ENCODE results near the gene SOCS1.
A peak's percentile ranks its signal among the peaks of the same experiment; 100 is the strongest.
"Not testable (repeated sequence)": the region's sequence is repeated elsewhere in the genome, so short reads cannot be mapped to it uniquely, and the experiment has no call there.

Gene SOCS1, protein sequence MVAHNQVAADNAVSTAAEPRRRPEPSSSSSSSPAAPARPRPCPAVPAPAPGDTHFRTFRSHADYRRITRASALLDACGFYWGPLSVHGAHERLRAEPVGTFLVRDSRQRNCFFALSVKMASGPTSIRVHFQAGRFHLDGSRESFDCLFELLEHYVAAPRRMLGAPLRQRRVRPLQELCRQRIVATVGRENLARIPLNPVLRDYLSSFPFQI
- 21.6 to 112 (median 54.6) reads per million in 3 experiments for total RNA-seq

DNA sequence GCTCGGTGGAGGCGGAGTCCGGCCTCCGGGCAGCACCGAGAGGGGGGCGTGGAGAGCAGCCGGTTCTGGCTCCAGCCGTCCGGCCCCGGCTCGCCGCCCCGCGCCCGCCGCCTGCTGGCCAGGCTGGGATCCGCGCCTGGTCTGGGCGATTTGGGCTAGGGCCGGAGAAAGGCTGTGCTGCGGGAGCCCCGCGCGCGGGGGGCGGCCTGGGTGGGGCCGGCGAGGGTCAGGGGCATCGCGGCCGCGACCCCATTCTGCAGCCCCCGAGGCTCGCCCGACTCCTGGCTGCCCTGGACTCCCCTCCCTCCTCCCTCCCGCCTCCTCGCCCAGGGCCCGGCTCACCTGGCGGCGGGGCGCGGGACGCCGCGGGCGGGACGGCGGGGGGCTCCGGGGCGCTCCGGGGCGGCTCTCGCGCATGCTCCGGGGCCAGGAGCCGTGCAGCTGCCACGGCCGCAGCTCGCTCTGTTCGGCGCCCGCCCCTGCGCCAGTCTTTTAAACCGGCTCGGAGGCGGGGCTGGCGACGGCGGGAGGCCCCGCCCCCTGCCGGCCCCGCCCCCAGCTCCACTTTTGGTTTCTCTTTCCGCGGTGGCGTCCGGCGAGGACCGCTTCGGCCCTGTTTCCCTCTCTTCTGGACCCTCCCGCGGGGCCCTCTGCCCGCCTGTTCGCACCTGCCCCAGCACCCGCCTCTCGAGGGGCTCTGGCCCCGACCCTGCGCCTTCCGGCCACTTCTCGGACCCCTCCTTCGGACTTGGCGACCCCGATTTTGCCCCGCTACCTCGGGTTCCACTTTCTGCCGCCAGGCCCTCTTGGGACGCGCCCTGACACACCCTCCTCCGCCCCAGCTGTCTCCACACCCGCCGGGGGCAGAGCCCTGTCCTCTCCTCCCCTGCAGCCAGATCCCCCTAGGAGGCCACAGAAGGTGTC lies at the start of gene SOCS1:
Gene SOCS1 (minus strand): TSS at position 468 of the 924 bp plus-strand sequence. CDS start 726 bp downstream, outside the sequence.
- DNase-seq, result peak; percentile 80

DNA sequence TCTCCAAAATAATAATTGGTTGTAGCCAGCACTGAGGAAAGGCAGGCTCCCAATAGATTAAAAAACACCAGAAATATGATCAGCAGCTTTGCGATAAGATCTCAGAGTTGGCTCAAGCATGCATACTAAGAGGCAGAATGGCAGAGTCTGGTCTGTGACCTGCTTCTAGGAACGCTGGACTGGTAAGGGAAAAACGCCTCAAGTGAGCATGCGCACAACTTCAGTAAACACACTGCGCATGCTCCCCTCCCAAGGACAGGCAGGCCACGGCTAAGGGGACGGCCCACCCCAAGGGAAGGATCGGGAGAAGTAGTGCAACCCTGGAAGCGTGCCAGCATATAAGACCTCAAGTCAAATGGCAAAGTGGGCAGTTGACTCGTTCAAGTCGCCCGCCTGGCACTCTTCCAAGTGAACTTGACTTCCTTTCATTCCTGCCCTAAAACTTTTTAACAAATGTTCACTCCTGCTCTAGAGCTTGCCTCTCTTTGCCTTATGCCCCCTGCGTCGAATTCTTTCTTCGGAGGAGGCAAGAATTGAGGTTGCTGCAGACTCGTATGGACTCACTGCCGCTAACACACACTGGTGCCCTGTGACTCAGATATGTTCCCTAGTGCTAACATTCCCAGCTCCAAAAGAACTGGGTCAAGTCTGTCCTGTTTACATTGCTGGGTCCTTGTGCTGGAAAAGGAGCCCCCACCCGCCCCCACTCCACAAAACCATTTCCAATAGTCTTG lies 47.6 kb upstream of the SOCS1 start:
- DNase-seq, result no peak

- no peak for DNase-seq
These were observed 47.0 kb upstream of the SOCS1 start for GRCh38 chr16:11302977-11303376.

GRCh38 chr16:11301645-11302501 lies 45.9 kb upstream of the SOCS1 start:
- no peak for DNase-seq

DNA sequence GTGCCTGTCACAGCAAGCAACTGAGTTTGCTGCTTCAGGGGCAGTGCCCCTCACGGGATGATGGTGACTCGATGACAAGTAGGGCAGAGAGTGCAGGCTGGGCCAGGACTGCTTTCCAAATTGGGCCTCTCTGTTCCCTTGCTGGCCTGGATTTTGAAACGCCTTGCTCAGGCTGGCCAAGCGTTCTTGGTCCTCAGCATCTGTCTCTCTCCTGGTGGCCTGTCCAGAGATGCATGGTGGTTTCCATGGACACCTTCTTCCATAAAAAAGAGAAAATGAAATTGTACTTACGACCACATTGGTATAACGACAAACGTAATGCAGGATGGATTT lies 44.5 kb upstream of the SOCS1 start:
- DNase-seq, result no peak

DNA sequence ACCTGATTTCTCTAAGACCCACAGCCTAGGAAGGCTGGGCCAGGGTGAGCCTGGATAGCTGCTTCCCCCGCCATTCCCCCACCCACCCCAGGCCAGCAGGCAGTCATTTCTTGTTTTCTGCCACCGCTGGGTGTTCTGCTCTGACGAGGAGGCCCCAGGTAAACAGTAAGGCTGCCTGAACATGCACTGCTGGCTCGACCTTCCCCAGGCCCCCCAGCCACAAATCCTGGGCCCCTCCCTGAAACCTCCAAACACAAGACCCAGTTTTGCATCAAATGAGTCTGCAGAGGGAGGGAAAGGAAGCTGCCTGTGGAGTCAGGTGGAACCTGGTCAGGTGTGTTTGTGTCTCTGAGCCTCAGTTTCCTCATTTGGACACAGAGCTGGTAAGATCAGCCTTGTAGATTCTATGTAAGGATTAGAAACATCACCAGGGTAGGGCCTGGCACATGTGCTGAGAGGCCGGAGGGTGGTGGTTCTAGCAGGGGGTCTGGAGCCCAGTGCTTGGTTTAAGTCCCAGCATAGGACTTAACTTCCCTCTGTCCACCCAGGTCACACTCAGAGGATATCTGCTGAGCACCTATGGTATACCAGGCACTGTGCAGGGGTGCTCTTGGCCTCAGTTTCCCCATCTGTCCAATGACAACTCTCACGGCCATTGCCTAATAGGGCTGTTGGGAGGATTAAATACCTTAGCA lies 44.0 kb upstream of the SOCS1 start:
- DNase-seq, result no peak

GRCh38 chr16:11298950-11299547 lies 43.0 kb upstream of the SOCS1 start:
- DNase-seq, result not testable (repeated sequence)

- no peak for DNase-seq
These were observed 42.3 kb upstream of the SOCS1 start for GRCh38 chr16:11298143-11298900.

DNA sequence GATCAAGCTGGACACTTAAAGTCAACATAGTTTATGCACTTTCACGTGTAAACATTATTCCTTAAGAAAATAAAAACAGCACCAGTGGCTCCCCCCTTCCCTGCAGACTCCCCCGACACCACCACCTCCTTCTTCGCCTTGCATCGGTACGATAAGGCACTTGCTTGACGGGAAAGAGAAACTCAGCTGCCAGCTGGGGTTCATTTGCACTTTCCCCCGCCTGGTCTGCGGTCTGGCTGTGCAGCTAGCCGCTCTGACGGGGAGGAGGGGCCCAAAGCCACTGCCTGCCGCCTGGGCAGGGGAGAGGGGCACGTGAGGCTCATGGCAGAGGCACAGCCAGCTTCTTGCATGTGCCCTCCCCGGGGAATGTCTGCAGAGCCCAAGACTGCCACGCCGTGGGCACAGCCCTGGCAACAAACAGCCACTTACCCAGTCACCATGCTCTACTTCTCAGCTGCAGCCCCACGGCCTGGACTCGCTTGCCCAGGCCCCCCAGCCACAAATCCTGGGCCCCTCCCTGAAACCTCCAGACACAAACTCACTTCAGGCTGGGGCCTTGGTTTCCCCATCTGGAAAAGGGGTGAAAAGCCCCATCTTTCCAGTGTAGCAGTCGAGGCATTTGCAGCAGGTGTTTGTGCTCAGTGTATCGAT lies 41.6 kb upstream of the SOCS1 start:
- DNase-seq, result peak; percentile 56

DNA sequence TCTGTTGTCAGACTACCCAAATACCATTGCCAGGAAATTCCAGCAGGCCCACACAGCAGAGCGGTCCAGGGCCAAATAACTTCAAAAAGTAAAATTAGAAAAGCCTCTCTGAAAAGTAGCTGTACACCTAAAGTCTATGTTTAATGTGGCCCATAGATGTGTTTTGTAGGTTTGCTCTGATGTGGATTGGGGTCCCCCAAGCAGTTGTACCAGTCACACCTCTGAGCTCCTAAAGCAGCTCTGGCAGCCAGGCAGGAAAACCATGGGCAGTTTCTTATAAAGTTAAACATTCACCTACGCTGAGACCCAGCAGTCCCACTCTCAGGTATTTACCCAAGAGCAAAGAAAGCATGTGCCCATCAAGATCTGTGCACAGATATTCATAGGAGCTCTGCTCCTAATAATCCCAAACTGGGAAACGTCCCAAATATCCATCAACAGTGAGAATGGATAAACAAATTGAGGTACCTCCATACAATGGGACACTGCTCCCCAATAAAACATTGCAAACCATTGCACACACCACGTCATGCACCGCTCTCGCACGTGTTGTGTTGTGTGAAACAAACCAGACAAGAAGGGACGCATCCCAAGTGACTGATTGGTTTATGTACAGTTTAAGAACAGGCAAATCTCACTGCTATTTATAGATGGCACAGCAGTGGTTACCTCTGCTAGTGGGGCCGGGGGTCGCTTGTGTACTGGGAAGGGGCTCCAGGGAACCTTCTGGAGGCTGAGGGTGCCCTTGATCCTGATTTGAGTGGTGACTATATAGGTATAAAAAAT lies 40.9 kb upstream of the SOCS1 start:
- no peak for DNase-seq

DNA sequence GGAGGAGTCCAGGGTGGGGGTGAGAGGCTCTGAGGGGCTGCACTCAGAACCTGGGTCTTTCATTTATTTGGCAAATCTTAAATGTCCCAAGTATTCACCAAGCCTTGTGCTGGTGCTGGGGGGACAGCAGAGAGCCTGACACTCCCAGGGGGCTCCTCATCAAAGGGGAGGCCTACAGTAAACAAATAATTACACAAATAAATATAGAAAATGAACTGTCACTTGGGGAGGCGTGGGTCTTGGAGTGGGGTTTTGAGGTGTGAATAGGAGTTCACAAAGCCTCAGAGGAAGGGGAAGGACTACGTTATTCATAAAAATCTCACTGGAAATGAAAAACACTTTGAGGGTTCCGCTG lies 40.3 kb upstream of the SOCS1 start:
- no peak for DNase-seq

DNA sequence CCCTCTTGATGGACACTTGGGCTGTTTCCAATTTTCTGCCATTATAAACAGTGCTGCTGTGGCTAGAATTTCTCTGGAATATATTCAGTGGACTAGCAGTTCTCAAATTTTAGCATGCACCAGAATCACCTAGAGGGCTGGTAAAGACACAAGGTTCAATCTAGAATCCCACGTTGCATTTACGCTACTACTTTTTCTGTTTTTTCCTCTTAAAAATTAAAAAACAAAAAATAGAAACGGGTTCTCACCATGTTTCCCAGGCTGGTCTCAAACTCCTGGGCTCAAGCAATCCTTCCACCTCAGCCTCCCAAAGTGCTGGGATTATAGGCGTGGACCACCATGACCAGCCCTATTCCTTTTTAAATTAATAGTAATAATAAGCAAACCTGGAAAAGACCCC lies 39.7 kb upstream of the SOCS1 start:
- no peak for DNase-seq

- no peak for DNase-seq
These were observed 36.2 kb upstream of the SOCS1 start for GRCh38 chr16:11292076-11292748.

- DNase-seq, result no peak
These were observed 35.2 kb upstream of the SOCS1 start for GRCh38 chr16:11291091-11291703.

GRCh38 chr16:11290102-11290893 lies 34.3 kb upstream of the SOCS1 start:
- DNase-seq, result no peak

DNA sequence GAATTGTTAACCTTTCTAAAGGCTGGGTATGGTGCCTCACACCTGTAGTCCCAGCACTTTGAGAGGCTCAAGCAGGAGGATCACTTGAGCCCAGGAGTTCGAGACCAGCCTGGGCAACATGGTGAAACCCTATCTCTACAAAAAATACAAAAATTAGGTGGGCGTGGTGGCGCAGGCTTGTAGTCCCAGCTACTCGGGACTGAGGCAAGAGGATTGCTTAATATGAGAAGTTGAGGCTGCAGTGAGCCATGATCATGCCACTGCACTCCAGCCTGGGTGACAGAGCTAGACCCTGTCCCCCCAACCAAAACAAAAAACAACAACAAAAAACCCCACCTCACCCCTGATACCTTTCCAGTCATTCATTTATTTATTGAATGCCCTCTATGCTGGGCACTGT lies 33.7 kb upstream of the SOCS1 start:
- not testable (repeated sequence) for DNase-seq

DNA sequence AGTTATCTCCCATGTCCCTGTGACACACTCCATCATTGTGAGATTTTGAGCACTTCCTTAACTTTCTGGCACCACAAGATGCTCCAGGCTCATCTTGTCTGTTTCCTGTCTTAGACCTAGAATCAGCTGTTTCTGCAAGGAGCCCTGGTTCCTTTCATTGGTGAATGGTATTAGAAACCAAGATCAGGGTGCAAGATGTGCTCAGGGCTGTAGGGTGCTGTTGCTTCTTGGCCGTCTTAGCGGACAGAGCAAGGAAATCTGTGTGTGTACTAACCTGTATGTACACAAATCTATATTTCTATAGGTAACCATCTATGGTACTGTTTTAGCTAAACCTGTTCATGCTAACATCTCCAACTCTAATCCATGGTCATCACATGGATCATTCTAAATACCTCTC lies 33.2 kb upstream of the SOCS1 start:
- DNase-seq, result no peak

Data from central memory CD4-positive, alpha-beta T cell (primary cell).